HG02870 (cell line): Measurements from ENCODE around the gene OR5D13.

Source experiments
- ATAC-seq: cut with Tn5 transposase; IDR thresholded peaks from one replicate; pipeline ENCODE4 v1.9.1; 2021; ENCODE audit warnings: mild to moderate bottlenecking, moderate library complexity; ENCODE audit not compliant: unreplicated experiment

OR5D13 gene

GRCh38 chr11:55773138-55773537 lies at the start of gene OR5D13:
TSS of gene OR5D13 (plus strand) at chr11:55773438. CDS start at chr11:55773438, 0 bp downstream.
- ATAC-seq = no peak

GRCh38 chr11:55726715-55727324 lies 46.4 kb upstream of the OR5D13 start:
- no peak for ATAC-seq

GRCh38 chr11:55732936-55733335 lies 40.3 kb upstream of the OR5D13 start:
- ATAC-seq = no peak

- ATAC-seq = no peak
These were observed 18.4 kb downstream of the OR5D13 start for GRCh38 chr11:55791606-55792005.

- ATAC-seq = no peak
These were observed 20.1 kb downstream of the OR5D13 start for GRCh38 chr11:55793321-55793720.

- no peak for ATAC-seq
These were observed 22.0 kb downstream of the OR5D13 start, which contains the start of gene OR5D14 for GRCh38 chr11:55795256-55795655. TSS of gene OR5D14 (plus strand) at chr11:55795556. CDS start at chr11:55795556, 0 bp downstream.

- no peak for ATAC-seq
These were observed 33.0 kb downstream of the OR5D13 start for GRCh38 chr11:55806248-55806647.

- no peak for ATAC-seq
These were observed 37.8 kb downstream of the OR5D13 start, which contains the start of gene OR5L1 for GRCh38 chr11:55811067-55811466. TSS of gene OR5L1 (plus strand) at chr11:55811367. CDS start at chr11:55811467, 100 bp downstream.

GRCh38 chr11:55819330-55819729 lies 46.1 kb downstream of the OR5D13 start, which contains the start of gene OR5D18:
TSS of gene OR5D18 (plus strand) at chr11:55819630. CDS start at chr11:55819630, 0 bp downstream.
- ATAC-seq = no peak
